ENCODE data around the gene KIFC3. TPM values are rescaled to one million over a fixed set of nuclear protein-coding genes. Genes with fewer than 3 reads are reported as not detected.
"Not testable (repeated sequence)": the region's sequence is repeated elsewhere in the genome, so short reads cannot be mapped to it uniquely, and the experiment has no call there.

The KIFC3 gene
- total RNA-seq, 2 experiments from 2014 or later: 0.53 TPM; not detected in 1

DNA sequence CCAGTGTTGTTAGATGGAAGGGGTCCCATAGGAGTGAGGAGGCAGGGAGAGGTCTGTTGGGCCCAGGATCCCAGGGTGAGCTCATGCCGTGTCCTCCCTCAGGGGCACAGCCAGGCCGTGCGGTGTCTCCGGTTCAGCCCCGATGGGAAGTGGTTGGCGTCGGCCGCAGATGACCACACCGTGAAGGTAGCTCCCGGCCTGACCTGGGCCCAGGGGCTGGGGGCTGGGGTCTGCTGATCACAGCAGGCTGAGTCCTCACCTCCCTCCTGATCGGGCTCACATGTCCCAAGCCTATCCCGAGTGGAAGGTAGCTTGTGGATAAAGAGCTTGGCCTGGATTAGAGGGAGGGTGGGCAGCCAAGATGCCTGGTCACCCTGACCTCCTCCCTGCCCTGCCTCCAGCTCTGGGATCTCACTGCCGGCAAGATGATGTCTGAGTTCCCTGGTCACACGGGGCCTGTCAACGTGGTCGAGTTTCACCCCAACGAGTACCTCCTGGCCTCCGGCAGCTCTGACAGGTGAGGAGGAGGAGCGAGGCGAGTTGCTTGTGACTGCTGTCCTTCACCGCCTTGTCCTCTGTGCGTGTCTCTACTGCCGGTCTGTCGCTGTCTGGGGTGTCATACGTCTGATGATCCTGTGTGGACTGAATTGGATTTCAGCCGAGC is 50.6 kb downstream of the KIFC3 start:
- no peak overlapping the region for H3K4me3 Mint-ChIP-seq

DNA sequence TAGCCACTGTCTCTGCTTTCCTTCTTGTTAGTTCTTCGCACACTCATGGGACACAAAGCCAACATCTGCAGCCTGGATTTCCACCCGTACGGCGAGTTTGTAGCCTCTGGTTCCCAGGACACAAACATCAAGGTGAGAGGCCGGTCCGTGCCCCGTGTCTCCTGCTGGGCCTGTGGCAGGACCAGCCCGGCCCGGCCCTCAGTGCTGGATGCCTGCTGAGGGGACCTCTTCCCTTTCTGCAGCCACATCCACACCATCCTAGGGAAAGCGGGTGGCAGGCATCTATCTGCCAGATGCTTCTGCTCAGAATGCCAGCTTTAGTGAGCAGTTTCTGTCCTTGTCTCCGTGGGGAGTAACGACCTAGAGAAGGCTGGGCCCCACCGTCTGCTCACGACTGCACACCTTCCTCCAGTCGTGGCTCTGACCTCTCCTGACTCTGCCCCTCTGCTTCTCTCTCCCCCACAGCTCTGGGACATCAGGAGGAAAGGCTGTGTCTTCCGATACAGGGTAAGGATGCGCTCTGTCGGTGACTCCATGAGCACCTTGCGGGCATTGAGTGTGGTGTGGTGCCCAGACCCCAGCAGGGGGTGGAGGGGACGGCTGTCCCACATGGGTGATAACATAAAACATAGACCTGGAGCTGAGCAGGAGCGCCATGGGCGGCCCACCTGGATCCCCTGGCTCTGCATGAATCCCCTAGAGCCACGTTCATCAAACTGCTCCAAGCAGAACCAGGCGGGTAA is 51.3 kb downstream of the KIFC3 start:
- Mint-ChIP-seq H3K4me3 (no peak overlapping the region), H3K9me3 (ENCODE audit: insufficient read depth) (no peaks in the 10 kb centered on the region), H3K27me3 (ENCODE audit: low read depth) (no peaks in the 10 kb centered on the region), H3K27ac (peak overlapping the region; percentile 74), H3K4me1 (ENCODE audit: low read depth) (no peaks in the 10 kb centered on the region), H3K36me3 (ENCODE audit: low read depth) (peaks cover 3% of the 10 kb centered on the region)
- ChIA-PET CTCF (no interaction called here), POLR2A (no interaction called here)
- DNase-seq (no peak), ATAC-seq (no peak)

More for the DNA sequence above, 50.6 kb downstream of the KIFC3 start:
- Mint-ChIP-seq H3K4me1 (ENCODE audit: low read depth) (no peaks in the 10 kb centered on the region), H3K36me3 (ENCODE audit: low read depth) (peaks cover 3% of the 10 kb centered on the region), H3K9me3 (ENCODE audit: insufficient read depth) (no peaks in the 10 kb centered on the region), H3K27me3 (ENCODE audit: low read depth) (no peaks in the 10 kb centered on the region), H3K27ac (no peak overlapping the region)
- DNase-seq (no peak), ATAC-seq (no peak)
- CTCF ChIA-PET: no interaction called here
- POLR2A ChIA-PET: no interaction called here

DNA sequence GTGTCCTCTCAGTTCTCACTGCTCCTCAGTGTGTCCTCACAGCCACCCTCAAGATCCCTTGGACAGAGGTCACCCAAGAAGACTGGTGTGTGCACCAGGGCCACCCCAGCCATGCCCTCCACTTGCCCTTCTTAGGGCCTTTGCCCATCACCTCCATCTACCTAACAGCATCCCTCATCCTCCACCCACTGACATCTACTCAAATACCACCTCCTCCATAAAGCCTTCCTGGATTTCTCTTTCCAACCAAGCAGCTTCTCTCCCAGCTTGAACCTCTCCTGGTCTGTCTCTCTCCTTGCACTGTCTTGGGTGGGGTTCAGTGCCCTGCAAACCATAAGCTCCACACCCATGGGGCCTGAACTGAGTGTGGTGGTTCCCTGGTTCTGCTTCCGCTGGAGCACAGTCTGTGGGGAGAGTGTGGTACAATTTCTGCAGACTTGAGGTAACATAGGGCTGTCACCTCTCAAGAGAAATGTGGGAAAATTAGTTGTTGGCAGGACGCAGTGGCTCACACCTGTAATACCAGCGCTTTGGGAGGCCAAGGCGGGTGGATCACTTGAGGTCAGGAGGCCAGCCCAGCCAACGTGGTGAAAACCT is 52.3 kb downstream of the KIFC3 start:
- Mint-ChIP-seq H3K4me3 (no peak overlapping the region), H3K27ac (peak overlapping the region; percentile 27), H3K27me3 (ENCODE audit: low read depth) (no peaks in the 10 kb centered on the region), H3K36me3 (ENCODE audit: low read depth) (no peaks in the 10 kb centered on the region), H3K4me1 (ENCODE audit: low read depth) (no peaks in the 10 kb centered on the region), H3K9me3 (ENCODE audit: insufficient read depth) (no peaks in the 10 kb centered on the region)
- ChIA-PET CTCF (no interaction called here), POLR2A (no interaction called here)
- no peak for DNase-seq
- no peak for ATAC-seq

DNA sequence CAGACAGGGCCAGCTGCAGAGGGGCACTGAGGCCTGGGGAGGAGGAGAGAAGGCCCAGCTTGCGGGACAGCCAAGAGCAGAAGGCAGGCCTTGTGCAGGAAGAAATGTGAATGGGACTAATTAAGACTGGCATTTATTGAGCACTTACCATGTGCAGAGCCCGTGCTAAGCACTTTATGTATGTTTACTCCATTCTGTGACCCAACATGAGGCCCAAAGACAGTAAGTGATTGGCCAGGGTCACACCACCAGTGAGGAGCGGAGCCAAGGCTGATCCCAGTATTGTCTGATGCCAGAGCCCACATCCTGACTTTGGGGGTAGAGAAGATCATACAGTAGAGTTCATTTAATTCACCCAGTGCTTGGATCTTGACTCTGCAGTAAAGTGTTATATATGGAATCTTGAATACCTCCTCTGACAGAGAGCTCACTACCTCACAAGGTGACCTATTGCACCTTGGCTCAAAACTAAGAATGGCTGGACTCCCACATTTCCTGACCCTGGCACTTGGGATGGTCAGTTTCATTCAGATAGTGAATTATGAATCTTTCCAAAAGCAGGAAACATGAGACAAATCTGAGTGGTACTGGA is 53.1 kb downstream of the KIFC3 start:
- ChIA-PET POLR2A (no interaction called here), CTCF (interaction anchor here (1.3 kb wide), 1 partner anchor 173 kb away, joined by 5 read pairs; no protein-coding TSS in a partner anchor)
- Mint-ChIP-seq H3K27ac (no peak overlapping the region), H3K4me1 (ENCODE audit: low read depth) (no peaks in the 10 kb centered on the region), H3K9me3 (ENCODE audit: insufficient read depth) (no peaks in the 10 kb centered on the region), H3K27me3 (ENCODE audit: low read depth) (no peaks in the 10 kb centered on the region), H3K4me3 (no peak overlapping the region), H3K36me3 (ENCODE audit: low read depth) (no peaks in the 10 kb centered on the region)
- no peak for ATAC-seq
- no peak for DNase-seq

DNA sequence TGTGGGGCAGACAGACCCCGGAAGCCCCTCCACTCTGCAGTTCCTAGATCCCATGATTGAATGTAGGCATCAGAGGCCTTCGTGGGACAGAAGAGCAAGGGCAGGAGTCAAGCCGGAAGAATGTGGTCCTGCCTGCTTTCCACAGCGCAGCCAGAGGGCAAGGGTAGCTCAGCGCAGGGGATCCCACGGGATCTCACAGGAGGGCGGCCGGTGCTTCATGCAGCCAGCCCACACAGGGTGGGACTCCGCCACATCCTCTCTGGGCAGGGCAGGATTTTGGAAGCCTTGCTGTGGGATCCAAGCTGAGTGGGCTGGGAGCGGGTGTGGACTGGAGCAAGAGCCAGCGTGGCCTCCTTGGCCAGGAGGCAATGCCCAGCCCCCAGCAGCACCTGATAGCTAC is 53.7 kb downstream of the KIFC3 start:
- Mint-ChIP-seq H3K27me3 (ENCODE audit: low read depth) (no peaks in the 10 kb centered on the region), H3K4me3 (no peak overlapping the region), H3K4me1 (ENCODE audit: low read depth) (no peaks in the 10 kb centered on the region)

DNA sequence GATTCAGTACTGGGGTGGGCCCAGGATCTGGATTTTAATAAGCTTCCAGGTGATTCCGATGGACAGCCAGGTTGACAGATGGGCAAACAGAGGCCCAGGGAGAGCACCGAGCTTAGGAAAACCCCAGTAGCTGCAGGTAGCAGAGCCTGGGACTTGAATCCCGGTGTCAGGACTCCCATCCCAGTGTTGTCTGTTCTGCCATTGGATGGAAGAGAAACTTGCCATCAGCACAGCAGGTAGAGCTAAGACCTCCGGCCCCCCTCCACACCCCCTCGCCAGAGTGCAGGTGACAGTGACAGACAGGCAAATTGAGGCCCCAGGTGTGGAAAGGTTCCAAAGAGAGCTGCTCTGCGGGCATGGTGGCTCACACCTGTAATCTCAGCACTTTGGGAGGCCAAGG is 54.3 kb downstream of the KIFC3 start:
- no peaks in the 10 kb centered on the region for H3K36me3 Mint-ChIP-seq (ENCODE audit: low read depth)
- no peak overlapping the region for H3K4me3 Mint-ChIP-seq
- H3K9me3 Mint-ChIP-seq (ENCODE audit: insufficient read depth): no peaks in the 10 kb centered on the region
- H3K27ac Mint-ChIP-seq: no peak overlapping the region
- DNase-seq (no peak), ATAC-seq (no peak)
- ChIA-PET CTCF (interaction anchor here (1.3 kb wide), 1 partner anchor 171 kb away, joined by 5 read pairs; no protein-coding TSS in a partner anchor), POLR2A (no interaction called here)
- no peaks in the 10 kb centered on the region for H3K4me1 Mint-ChIP-seq (ENCODE audit: low read depth)
- H3K27me3 Mint-ChIP-seq (ENCODE audit: low read depth): no peaks in the 10 kb centered on the region

More for the DNA sequence above, 53.7 kb downstream of the KIFC3 start:
- Mint-ChIP-seq H3K27ac (no peak overlapping the region), H3K36me3 (ENCODE audit: low read depth) (no peaks in the 10 kb centered on the region), H3K9me3 (ENCODE audit: insufficient read depth) (no peaks in the 10 kb centered on the region)
- ATAC-seq (no peak), DNase-seq (no peak)
- CTCF ChIA-PET: interaction anchor here (1.3 kb wide), 1 partner anchor 172 kb away, joined by 5 read pairs; no protein-coding TSS in a partner anchor
- POLR2A ChIA-PET: no interaction called here

DNA sequence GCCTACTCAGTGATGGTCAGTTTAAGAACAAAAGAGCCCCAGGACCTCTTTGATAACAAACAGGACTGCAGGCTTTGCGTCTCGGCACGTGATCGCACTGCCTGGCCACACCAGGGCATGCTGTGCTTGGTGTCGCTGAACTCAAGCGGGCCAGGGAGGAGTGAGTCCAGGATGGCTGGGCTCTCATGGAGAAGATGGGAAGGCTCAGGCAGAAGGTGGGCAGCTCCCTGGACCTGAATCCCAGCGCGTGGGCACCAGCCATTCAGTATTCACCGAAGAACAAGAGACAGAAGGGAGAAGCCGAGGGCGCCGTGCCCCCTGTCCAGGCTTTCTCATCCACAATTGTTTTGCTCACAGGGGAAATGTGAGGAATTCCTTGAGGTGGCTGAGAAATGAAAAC is 54.8 kb downstream of the KIFC3 start:
- no peak for ATAC-seq
- no peak overlapping the region for H3K4me3 Mint-ChIP-seq
- H3K36me3 Mint-ChIP-seq (ENCODE audit: low read depth): peaks cover 3% of the 10 kb centered on the region
- no peaks in the 10 kb centered on the region for H3K9me3 Mint-ChIP-seq (ENCODE audit: insufficient read depth)
- CTCF ChIA-PET: no interaction called here
- peak overlapping the region; percentile 10 for H3K27ac Mint-ChIP-seq
- POLR2A ChIA-PET: no interaction called here
- no peak for DNase-seq
- H3K27me3 Mint-ChIP-seq (ENCODE audit: low read depth): no peaks in the 10 kb centered on the region
- no peaks in the 10 kb centered on the region for H3K4me1 Mint-ChIP-seq (ENCODE audit: low read depth)

DNA sequence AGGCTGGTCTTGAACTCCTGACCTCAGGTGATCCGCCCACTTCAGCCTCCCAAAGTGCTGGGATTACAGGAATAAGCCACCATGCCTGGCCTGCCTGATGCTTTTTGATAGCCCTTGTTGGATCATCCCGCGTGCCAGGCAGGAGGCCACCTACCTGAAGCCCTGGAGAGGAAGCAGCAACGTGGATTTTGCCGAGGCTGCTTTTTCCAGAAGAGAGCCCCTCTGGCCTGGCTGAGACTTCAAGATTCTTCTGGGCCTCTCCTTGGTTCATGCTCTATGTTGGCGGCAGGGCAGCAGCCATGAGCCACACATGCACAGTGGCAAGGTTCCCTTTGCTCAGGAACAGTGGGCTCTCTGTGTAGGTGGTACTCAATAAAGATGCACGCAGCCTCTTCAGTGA is 55.2 kb downstream of the KIFC3 start:
- no peaks in the 10 kb centered on the region for H3K4me1 Mint-ChIP-seq (ENCODE audit: low read depth)
- H3K4me3 Mint-ChIP-seq: no peak overlapping the region
- no peak overlapping the region for H3K27ac Mint-ChIP-seq
- ChIA-PET POLR2A (no interaction called here), CTCF (no interaction called here)
- ATAC-seq: no peak
- H3K36me3 Mint-ChIP-seq (ENCODE audit: low read depth): peaks cover 3% of the 10 kb centered on the region
- DNase-seq: no peak
- H3K9me3 Mint-ChIP-seq (ENCODE audit: insufficient read depth): no peaks in the 10 kb centered on the region
- H3K27me3 Mint-ChIP-seq (ENCODE audit: low read depth): no peaks in the 10 kb centered on the region

DNA sequence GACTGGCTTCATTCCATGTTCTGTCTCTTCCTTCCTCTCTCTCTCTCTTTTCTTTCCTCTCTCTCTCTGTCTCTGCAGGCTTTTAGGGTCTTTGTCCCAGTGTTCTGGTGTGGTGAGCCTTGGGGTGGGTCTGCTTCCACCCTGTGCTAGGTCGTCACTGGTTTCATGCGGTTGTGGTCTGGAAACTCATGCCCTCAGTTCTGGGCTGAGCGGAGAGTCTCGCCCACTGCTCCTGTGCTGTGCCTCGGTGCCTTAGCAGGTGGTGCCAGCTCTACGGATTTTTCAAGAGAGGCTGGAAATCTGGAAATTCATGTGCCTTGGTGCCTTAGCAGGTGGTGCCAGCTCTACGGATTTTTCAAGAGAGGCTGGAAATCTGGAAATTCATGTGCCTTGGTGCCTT is 56.0 kb downstream of the KIFC3 start:
- H3K9me3 Mint-ChIP-seq (ENCODE audit: insufficient read depth); H3K36me3 Mint-ChIP-seq (ENCODE audit: low read depth); ATAC-seq; H3K27me3 Mint-ChIP-seq (ENCODE audit: low read depth); H3K4me1 Mint-ChIP-seq (ENCODE audit: low read depth); DNase-seq; CTCF ChIA-PET; H3K27ac Mint-ChIP-seq; H3K4me3 Mint-ChIP-seq: not testable (repeated sequence)
- POLR2A ChIA-PET: interaction anchor here (1.4 kb wide), 1 partner anchor 11 kb away, joined by 5 read pairs; the partner anchor contains the start of gene KATNB1

DNA sequence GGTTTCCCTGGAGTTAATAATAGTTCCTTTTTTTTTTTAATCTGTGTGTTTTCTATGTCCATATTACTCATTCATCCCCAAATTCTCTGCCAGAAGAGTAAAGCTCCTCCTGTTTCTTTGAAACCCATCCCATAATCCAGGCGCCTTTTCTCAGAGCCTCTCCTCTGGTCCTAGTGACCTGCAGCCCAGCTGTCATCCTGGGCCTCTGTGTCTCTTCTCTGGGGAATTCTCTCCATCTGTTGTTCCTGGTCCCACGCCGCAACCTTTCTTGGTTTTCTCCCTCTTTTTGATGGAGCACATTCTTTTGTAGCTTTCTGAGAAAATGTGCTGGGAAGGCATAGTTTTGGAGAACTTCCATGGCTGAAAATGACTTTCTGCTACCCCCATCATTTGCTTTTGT is 56.5 kb downstream of the KIFC3 start:
- POLR2A ChIA-PET: interaction anchor here (1.4 kb wide), 1 partner anchor 10 kb away, joined by 5 read pairs; the partner anchor contains the start of gene KATNB1
- Mint-ChIP-seq H3K4me3 (no peak overlapping the region), H3K4me1 (ENCODE audit: low read depth) (no peaks in the 10 kb centered on the region), H3K27ac (no peak overlapping the region), H3K9me3 (ENCODE audit: insufficient read depth) (no peaks in the 10 kb centered on the region), H3K27me3 (ENCODE audit: low read depth) (no peaks in the 10 kb centered on the region), H3K36me3 (ENCODE audit: low read depth) (peaks cover 5% of the 10 kb centered on the region)
- ATAC-seq (no peak), DNase-seq (no peak)
- CTCF ChIA-PET: interaction anchor here (1.2 kb wide), 1 partner anchor 9 kb away, joined by 3 read pairs; no protein-coding TSS in a partner anchor

DNA sequence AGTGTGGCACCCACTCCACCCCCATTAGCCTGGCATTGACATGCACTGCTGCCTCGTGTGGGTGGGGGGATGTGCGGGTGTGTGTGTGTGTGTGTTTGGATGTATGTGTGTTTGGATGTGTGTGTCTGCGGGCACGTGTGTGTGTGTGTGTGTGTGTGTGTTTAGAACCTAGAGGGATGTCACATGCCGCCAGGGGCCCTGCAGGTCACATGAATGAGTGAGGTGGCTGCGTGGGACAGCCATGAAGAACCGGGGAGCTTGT is 57.7 kb downstream of the KIFC3 start:
- no peaks in the 10 kb centered on the region for H3K4me1 Mint-ChIP-seq (ENCODE audit: low read depth)
- peaks cover 5% of the 10 kb centered on the region for H3K36me3 Mint-ChIP-seq (ENCODE audit: low read depth)

More for the DNA sequence above, 57.7 kb downstream of the KIFC3 start:
- ChIA-PET POLR2A (no interaction called here), CTCF (interaction anchor here (1.2 kb wide), 1 partner anchor 8 kb away, joined by 3 read pairs; no protein-coding TSS in a partner anchor)
- Mint-ChIP-seq H3K9me3 (ENCODE audit: insufficient read depth) (no peaks in the 10 kb centered on the region), H3K27me3 (ENCODE audit: low read depth) (no peaks in the 10 kb centered on the region), H3K4me3 (no peak overlapping the region), H3K27ac (no peak overlapping the region)
- ATAC-seq (no peak), DNase-seq (no peak)

Measured in activated CD8-positive, alpha-beta T cell treated with anti-CD3 and anti-CD28 coated beads, Interleukin-2, amount 10 ng/mL, durations not matched to agents 7 days and 5 days (primary cell).